ENCODE measurements around the gene RANBP1. TPM values are rescaled to one million over a fixed set of nuclear protein-coding genes. Genes with fewer than 3 reads are reported as not detected.

RANBP1 gene
- total and polyA plus RNA-seq, 2 donors (not counting 1 experiment from before 2014, with no cell fraction given), result 67.0 to 77.6 TPM

DNA sequence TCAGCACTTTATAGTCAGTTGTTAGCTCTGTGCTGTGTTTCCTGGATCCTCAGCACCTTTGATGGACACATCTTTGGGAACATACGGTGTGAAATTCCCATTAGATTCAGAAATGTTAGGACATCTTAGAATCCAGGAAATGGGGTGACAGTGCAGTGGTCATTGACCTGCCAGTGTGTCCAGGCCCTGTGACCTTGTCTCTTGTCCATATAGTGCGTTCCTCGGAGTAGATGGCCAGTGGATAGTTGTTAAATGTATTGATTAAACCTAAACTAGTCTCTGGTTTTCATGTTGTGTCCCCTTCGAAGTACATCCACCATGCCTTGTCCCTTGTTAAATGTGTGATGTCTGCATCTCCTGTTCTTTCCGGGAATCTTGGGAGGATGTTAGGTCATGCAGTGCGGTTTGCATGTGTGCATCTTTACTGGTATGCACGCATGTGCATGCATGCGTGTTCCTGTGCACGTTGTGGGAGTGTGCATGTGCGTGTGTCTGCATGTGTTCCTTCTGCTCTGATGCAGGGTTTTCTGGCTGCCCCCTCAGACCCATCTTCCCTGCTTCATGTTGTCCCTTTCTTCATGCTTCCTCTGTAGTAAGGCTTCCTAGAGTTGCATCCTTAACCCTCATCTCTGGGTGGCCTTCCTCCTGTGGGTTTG lies 31.9 kb upstream of the RANBP1 start:
- Histone ChIP-seq H2AFZ (ENCODE audit: insufficient read depth, low read depth, low read length, poor library complexity, severe bottlenecking) (no peak overlapping the region), H3K4me2 (replicated peaks; ENCODE audit: low read depth, low read length, poor library complexity, severe bottlenecking) (no peak overlapping the region), H3K27me3 (replicated peaks in 1 of 4; ENCODE audit: control extremely low read depth in 1 of 4, control insufficient read depth in 3 of 4, insufficient read depth in 4 of 4, low read length in 3 of 4) (no peaks in the 10 kb centered on the region), H3K27ac (ENCODE audit: low read length in 2 of 2) (no peak overlapping the region), H3K4me1 (ENCODE audit: control insufficient read depth in 2 of 2, insufficient read depth in 2 of 2, low read length in 2 of 2) (peaks cover 9 to 20% of the 10 kb centered on the region in 2 donors), H3K79me2 (ENCODE audit: control insufficient read depth, insufficient read depth, low read length) (peaks cover 60% of the 10 kb centered on the region), H3K9me3 (ENCODE audit: control extremely low read depth in 1 of 3, control insufficient read depth in 2 of 3, insufficient read depth in 1 of 3, low read length in 2 of 3) (no peaks in the 10 kb centered on the region), H3K36me3 (replicated peaks in 1 of 2; ENCODE audit: control extremely low read depth in 1 of 2, control insufficient read depth in 1 of 2, extremely low read depth in 1 of 2, insufficient read depth in 2 of 2, low read length in 1 of 2) (peaks cover 3 to 28% of the 10 kb centered on the region in 2 experiments), H4K20me1 (ENCODE audit: control insufficient read depth, insufficient read depth, low read length, poor library complexity, severe bottlenecking) (peaks cover 26% of the 10 kb centered on the region), H3K9ac (ENCODE audit: low read length) (no peak overlapping the region), H3K4me3 (ENCODE audit: control extremely low read depth in 1 of 5, extremely low read depth in 1 of 5, insufficient read depth in 1 of 5, low read depth in 2 of 5, low read length in 4 of 5) (no peak overlapping the region)
- Mint-ChIP-seq H3K27me3 (no peaks in the 10 kb centered on the region), H3K27ac (no peak overlapping the region), H3K9me3 (ENCODE audit: insufficient read depth) (no peaks in the 10 kb centered on the region), H3K4me3 (no peak overlapping the region), H3K4me1 (peaks cover 37% of the 10 kb centered on the region)
- CTCF ChIA-PET, result no interaction called here
- POLR2A ChIA-PET, result no interaction called here
- intact Hi-C loops (cut with micrococcal nuclease), result loop anchor here (10.0 kb wide), 1 partner anchor 229 kb away; the partner anchor contains the start of genes GNB1L and RTL10
- no peak for DNase-seq
- no peak for TF ChIP-seq EZH2 (IDR thresholded peaks at IDR 0.05; ENCODE audit: borderline replicate concordance, insufficient read depth, low read depth, low read length, poor library complexity, severe bottlenecking)
- TF ChIP-seq, protein P1, sequence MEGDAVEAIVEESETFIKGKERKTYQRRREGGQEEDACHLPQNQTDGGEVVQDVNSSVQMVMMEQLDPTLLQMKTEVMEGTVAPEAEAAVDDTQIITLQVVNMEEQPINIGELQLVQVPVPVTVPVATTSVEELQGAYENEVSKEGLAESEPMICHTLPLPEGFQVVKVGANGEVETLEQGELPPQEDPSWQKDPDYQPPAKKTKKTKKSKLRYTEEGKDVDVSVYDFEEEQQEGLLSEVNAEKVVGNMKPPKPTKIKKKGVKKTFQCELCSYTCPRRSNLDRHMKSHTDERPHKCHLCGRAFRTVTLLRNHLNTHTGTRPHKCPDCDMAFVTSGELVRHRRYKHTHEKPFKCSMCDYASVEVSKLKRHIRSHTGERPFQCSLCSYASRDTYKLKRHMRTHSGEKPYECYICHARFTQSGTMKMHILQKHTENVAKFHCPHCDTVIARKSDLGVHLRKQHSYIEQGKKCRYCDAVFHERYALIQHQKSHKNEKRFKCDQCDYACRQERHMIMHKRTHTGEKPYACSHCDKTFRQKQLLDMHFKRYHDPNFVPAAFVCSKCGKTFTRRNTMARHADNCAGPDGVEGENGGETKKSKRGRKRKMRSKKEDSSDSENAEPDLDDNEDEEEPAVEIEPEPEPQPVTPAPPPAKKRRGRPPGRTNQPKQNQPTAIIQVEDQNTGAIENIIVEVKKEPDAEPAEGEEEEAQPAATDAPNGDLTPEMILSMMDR (IDR thresholded peaks at IDR 0.05), result no peak
- WGBS (ENCODE audit: insufficient coverage), result 98% methylated on average over 10 of the region's 10 CpGs
- no peak for ATAC-seq (ENCODE audit: low read depth)
